GM21390 (cell line): ENCODE data around the gene LRP2.
"Not testable (repeated sequence)": the region's sequence is repeated elsewhere in the genome, so short reads cannot be mapped to it uniquely, and the experiment has no call there.

Source experiments
- ATAC-seq: cut with Tn5 transposase; IDR thresholded peaks from one replicate; pipeline ENCODE4 v1.9.1; 2021; ENCODE audit not compliant: unreplicated experiment

The LRP2 gene

GRCh38 chr2:169348321-169349024 lies 13.9 kb downstream of the LRP2 start:
- no peak for ATAC-seq

DNA sequence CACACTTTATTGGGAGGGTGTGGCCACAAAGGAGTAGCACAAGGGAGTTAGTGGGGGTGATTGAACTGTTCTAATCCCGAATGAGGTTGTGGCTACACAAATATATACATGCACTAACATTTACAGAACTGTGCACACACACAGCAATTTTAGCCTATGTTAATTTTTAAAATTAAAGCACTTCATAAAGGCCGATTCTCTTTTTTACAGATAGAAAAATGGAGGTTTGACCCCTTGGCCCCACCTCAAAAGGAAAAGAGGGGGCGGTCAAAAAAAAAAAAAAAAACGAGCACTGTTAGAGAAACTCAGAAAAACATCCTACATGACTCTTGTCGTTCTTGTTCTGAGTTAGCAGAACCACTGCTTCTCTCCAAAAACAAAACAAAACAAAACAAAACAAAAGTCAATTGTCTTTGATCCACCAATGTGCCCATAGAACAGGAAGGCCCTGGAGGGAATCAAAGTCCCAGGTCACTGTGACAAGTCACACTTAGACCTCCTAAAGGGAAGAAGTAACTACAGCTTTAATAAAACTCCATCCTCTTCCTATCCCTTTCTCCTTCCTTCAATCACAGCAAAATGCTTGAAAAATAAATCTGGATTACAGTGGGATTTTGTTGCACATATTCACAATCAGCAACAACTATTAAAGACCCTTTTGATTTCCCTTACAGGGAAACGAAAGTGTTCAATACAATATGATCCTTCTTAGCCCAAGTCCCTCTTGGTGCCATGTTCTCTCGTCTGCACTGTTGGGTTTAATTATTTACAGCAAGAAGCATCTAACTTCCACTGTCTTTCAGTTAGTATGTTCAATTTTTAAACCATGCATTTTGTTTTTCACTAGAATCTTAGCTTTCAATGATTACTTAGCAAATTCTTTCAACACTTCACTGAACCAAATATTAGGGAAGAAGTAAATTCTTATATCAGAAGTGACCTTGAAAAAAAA lies 16.6 kb downstream of the LRP2 start:
- no peak for ATAC-seq

DNA sequence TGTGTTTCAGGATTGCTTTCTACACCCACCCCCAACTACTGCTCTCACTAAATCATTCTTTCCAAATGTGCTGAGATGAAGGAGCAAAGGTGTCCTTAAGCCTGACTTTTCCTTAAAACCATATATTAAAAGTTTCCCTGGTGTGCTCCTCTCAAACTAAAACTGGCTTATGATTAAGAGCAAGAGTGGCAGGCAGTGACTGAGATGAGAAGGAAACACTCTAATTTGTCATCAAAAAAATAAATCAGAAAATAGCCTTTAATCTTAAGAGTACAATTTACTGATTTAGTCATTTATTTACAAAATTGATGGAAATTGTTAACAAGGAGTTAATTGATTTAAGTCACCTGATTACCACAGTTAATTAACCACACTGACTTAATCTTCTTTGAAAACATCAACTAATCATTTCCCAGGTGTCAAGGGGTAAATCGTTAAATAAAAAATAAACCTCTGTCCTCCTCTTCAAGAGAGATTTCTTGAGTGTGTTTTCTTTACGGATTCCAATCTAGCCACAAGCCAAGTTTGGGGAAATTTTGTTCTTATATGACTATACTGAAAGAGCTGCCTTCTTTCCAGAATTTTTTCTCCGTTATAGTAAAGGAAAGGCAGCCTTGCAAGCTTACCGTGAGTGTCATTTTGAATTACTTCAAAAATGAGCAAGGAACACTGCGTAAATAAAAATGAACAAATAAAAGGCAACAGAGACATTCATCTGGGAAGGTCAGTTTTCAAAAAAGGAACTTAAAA lies 17.4 kb downstream of the LRP2 start:
- ATAC-seq, result no peak

DNA sequence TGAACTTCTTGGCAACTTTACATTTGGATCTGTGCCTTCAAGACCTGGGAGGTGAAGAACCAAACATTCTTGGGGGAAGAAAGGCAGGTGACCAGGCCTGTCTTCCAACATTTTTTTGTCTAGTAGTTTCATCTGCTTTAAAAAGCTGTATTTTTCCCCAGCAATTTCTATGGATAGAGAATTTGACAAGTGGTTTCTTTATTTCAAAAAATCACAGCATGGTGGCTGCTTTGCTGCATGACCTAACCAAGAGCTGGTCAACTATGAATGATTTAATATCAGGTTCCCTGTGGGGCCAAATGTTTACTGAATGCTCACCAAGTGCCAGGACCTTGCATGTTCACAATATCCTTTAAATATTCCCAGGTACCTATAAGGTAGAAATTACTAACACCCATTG lies 19.1 kb downstream of the LRP2 start:
- no peak for ATAC-seq

GRCh38 chr2:169339657-169340056 lies 22.7 kb downstream of the LRP2 start:
- no peak for ATAC-seq

DNA sequence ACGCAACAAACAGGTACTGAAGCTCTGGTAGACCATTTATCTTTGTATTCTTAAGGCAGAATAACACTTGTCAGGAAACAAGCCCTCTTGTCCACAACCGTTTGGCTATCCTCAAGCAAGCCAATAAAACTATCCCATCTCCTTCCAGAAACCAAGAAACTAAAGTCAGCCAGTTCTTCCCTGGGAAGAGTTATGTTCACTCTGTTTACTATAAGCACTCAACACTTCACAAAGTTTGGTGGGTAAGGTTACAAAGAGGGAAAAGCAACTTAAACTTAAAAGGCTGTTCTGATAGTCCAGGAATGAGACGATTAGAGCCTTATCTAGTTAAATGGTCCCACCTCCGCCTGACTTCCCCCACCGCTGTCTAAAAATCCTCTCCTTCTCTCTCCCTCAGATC lies 25.6 kb downstream of the LRP2 start:
- no peak for ATAC-seq

DNA sequence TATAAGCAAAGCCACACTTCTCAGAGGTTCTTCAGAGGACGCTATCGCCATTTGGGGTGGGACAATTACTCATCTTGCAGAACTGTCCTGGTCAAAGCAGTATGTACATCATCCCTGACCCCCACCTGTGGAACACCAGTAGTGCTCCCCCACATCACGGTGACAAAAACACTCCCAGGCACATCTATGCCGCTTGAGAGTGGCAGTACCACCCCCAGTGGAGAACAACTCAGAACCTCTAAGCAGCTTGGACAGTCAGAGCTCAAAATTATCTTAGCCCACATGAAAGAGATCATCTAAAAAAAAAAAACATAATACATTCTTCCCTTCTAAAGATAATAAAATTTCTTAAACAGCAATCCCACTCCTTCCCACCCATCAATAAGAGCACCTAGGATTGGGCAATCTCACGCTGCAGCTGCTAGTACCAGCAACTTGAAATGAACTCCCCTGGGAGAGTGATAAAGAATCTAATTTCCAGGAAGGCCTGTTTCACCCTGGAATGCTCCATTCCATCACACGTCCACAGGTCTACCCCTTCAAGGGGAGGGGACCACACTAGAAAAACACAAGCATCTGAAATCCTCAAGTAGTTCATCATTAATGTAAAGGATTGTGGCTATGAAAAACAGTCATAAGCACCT lies 31.7 kb downstream of the LRP2 start:
- ATAC-seq, result no peak

DNA sequence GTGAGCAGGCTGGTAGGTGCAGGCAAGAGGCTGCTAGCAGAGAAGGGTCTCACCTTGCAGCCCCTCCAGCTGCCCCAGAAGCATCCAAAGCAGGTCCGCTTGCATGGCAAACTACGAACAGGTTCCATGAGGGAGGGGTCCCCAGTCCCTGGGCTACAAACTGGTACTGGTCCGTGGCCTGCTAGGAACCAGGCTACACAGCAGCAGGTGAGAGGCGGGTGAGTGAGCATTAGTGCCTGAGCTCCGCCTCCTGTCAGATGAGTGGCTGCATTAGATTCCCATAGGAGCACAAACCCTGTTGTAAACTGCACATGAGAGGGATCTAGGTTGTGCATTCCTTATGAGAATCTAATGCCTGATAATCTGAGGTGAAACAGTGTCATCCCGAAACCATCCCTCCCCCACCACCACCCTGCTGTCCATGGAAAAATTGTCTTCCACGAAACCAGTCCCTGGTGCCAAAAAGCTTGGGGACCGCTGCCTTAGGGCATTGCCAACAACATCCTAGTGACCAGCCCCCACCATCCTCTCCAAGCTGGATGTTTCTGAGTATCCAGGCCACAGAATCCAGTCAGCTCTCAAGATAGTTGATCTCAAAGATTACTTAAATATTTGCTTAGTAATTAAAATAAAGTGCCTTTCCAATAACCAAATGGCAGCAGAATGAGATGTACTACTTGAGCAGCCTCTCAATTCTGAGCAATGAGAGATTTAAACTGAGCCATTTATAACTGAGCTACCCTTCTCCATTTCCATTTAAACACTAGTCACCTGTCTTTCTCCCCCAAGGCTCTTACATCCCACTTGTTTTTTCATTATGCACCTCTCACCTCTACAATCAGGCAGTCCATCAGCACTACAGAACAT lies 32.4 kb downstream of the LRP2 start:
- no peak for ATAC-seq

- ATAC-seq, result no peak
Measured at GRCh38 chr2:169328785-169329184, 33.5 kb downstream of the LRP2 start.

DNA sequence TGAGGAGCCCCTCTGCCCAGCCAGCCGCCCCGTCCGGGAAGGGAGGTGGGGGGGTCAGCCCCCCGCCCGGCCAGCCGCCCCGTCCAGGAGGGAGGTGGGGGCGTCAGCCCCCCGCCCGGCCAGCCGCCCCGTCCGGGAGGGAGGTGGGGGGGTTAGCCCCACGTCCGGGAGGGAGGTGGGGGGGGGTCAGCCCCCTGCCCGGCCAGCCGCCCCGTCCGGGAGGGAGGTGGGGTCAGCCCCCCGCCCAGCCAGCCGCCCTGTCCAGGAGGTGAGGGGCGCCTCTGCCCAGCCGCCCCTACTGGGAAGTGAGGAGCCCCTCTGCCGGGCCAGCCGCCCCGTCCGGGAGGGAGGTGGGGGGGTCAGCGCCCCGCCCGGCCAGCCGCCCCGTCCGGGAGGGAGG lies 34.5 kb downstream of the LRP2 start:
- ATAC-seq, result not testable (repeated sequence)

DNA sequence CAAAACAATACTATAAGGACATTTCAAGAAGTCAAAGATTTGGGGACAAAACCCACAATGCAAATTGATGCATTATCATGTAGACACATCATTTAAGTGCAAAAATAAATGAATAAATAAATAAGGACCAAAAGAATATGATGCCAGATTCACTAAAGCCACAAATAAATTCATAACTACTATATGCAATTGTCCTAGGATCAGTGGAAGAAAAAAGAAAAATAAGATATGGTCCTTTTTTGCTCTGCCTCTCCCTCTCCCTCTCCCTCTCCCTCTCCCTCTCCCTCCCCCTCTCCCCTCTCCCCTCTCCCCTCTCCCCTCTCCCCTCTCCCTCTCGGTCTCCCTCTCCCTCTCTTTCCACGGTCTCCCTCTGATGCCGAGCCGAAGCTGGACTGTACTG lies 36.4 kb downstream of the LRP2 start:
- ATAC-seq, result not testable (repeated sequence)

DNA sequence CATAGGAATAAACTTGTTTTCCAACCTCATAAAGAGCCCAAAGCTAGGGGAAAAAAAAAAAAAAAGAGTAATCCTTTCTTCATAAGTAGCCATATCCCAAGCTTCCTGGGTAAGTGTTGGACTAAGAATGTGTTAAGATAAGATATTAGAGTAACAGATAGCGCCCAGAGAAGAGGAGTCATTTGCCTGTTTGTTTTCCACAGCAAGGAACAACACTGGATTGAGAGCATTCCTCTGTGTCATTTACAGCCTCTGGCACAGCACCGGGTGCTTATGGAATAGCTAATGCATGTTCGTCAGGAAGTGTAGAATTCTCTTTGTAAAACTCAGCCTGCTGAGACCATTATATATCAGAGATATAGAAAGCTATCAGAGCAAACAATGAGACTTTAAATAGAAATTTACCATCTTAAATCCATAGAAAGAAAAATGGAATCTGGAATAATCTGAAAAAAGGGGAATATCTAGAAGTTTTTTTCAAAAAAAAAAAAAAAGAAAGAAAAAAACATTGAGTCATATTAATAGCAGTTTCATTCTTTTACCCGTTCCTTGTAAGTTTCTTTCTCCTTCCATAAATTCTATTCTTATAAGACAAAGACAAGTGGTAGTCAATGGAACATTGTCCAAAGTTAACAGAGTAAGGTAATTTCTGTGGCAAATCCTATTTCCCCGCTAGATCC lies 37.6 kb downstream of the LRP2 start:
- no peak for ATAC-seq

DNA sequence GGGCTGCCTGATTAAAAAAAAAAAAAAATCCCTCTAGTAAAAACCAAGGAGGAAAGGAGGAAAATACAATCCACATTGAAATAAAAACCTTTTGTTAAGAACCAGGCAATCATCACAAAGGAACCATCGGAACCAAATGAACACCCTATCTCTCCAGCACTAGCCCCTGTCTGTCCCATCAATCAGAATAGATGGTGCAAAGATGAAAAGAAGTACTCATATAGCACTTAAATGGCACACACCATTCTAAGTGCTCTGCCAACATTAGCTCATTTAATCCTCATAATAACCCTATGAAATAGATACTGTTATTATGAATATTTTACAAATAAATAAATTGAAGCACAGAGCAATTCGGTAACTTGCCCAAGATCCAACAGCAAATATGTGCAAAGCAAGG lies 38.5 kb downstream of the LRP2 start:
- ATAC-seq, result no peak

GRCh38 chr2:169320561-169320960 lies 41.8 kb downstream of the LRP2 start:
- no peak for ATAC-seq

DNA sequence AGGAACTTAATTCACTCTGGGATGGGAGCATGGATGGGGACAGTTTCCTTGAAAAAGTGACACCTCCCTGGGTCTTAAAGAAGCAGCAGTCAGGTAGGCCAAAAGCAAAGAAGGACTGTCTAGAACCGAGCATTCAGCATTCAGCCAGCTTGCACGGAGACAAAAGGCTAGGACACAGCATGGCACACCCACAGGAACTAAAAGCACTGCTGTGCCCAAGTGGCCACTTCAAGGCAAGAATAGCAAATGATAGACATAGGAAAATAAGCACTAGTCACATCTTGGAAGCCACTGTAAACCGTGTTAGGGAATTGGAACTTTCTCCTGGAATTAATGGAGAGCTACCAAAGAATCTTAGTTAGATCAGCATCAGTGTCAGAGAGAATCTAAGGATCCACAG lies 47.0 kb downstream of the LRP2 start:
- no peak for ATAC-seq

- not testable (repeated sequence) for ATAC-seq
Measured at GRCh38 chr2:169308349-169308748, 54.0 kb downstream of the LRP2 start.

- ATAC-seq, result not testable (repeated sequence)
Measured at GRCh38 chr2:169304689-169305088, 57.6 kb downstream of the LRP2 start.

- ATAC-seq, result no peak
Measured at GRCh38 chr2:169303579-169304305, 58.6 kb downstream of the LRP2 start.

DNA sequence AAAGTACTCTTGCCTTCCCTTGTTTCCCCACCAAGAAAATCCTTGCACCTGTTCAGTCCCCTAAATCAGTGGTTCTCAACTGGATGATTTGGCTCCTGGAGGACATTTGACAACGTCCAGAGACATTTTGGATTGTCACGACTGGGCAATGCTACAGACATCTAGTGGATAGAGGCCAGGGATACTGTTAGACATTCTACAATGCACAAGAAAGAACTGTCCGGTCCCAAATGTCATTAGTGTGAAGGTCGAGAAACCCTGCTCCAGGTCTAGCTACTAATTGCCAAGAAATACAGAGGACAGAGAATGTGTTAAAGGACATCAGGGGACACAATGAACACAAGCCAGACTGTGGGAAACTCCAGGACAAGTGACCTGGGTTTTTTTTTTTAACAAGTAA lies 60.0 kb downstream of the LRP2 start:
- ATAC-seq, result no peak
